Measurements from ENCODE around the gene COL1A1.

DNA sequence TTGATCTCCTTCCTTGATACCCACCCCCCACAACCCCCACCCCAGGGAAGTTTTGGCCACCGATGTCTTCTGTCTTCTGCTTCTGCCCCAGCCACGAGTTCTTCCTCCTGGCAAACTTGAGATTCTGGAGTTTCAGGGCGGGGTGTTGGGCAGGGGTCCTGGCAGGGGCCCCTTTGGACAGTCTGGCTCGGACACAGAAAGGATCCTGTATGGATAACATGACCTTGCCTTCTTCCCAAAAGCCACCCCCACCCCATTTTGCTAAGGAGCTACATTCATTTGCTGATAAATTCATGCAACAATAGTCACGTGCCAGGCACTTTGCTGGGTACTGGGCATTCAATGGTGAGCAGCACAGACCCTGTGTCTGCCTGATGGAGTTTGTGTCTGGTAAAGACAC is 5.9 kb upstream of the COL1A1 start:
- TF ChIP-seq CTCF (IDR thresholded peaks at IDR 0.05; ENCODE audit: low read length) = no peak
- TF ChIP-seq EZH2 (IDR thresholded peaks at IDR 0.05; ENCODE audit: borderline replicate concordance, low read length) = no peak

Data from OCI-LY1 (cell line).